GM18951 (cell line): ENCODE data around the gene MCAT.

Experiments
- POLR2A ChIP-seq: IDR thresholded peaks from 4 replicates; pipeline ENCODE4 v1.6.1; 2011; ENCODE audit warnings: mild to moderate bottlenecking; ENCODE audit not compliant: insufficient read length, insufficient read depth; ENCODE audit errors: extremely low read depth
- in situ Hi-C: fragments of 300-500 bp; cut with MboI; formaldehyde crosslinking; loops from one replicate; pipeline ENCODE4 v1.12.0; 2022; ENCODE audit warnings: low sequenced_read_pairs, mixed read lengths, inconsistent platforms; ENCODE audit not compliant: unreplicated experiment

Gene MCAT

GRCh38 chr22:43179911-43180195 is 36.7 kb upstream of the MCAT start:
- in situ Hi-C loops: no loop called here

GRCh38 chr22:43179146-43179910 is 36.1 kb upstream of the MCAT start:
- in situ Hi-C loops: no loop called here
- no peak for TF ChIP-seq POLR2A

More at GRCh38 chr22:43179911-43180195, 36.7 kb upstream of the MCAT start:
- TF ChIP-seq POLR2A: no peak

- TF ChIP-seq POLR2A: no peak
- in situ Hi-C loops: no loop called here
Measured at GRCh38 chr22:43177479-43177878, 34.3 kb upstream of the MCAT start.

GRCh38 chr22:43176090-43176489 is 32.9 kb upstream of the MCAT start:
- in situ Hi-C loops: no loop called here
- no peak for TF ChIP-seq POLR2A

GRCh38 chr22:43174941-43175531 is 31.8 kb upstream of the MCAT start:
- in situ Hi-C loops: no loop called here
- TF ChIP-seq POLR2A: no peak

GRCh38 chr22:43173976-43174720 is 30.9 kb upstream of the MCAT start:
- TF ChIP-seq POLR2A: no peak
- in situ Hi-C loops: no loop called here

- no peak for TF ChIP-seq POLR2A
- in situ Hi-C loops: no loop called here
Measured at GRCh38 chr22:43173566-43173965, 30.4 kb upstream of the MCAT start.

- no peak for TF ChIP-seq POLR2A
Measured at GRCh38 chr22:43172191-43172590, 29.0 kb upstream of the MCAT start.

GRCh38 chr22:43171607-43172006 is 28.4 kb upstream of the MCAT start:
- in situ Hi-C loops: no loop called here
- TF ChIP-seq POLR2A: no peak

More at GRCh38 chr22:43172191-43172590, 29.0 kb upstream of the MCAT start:
- in situ Hi-C loops: no loop called here

GRCh38 chr22:43171019-43171491 is 27.9 kb upstream of the MCAT start:
- TF ChIP-seq POLR2A: no peak
- in situ Hi-C loops: no loop called here

- TF ChIP-seq POLR2A: no peak
- in situ Hi-C loops: no loop called here
Measured at GRCh38 chr22:43170131-43170480, 26.9 kb upstream of the MCAT start.

- in situ Hi-C loops: no loop called here
Measured at GRCh38 chr22:43169310-43170130, 26.3 kb upstream of the MCAT start.

More at GRCh38 chr22:43169310-43170130, 26.3 kb upstream of the MCAT start:
- TF ChIP-seq POLR2A: no peak
